Spleen (tissue), 7 donors: ENCODE results near the gene ABHD2.

Source experiments
- CTCF ChIP-seq, 11 experiments: fragments of 200-600 bp in 7 of 11; fragments of 450-650 bp in 4 of 11; sonication (generic) in 4 of 11; IDR thresholded peaks in 8 of 11; conservative IDR thresholded peaks in 3 of 11; 1 replicate in 7 of 11; 2 replicates in 4 of 11; pipeline versions ENCODE4 v1.4.0 to v1.8.0; 2016 to 2021; ENCODE audit warnings: antibody characterized with exemption in 11 of 11, inconsistent platforms in 4 of 11, mild to moderate bottlenecking in 1 of 11
- POLR2A ChIP-seq, 3 donors: fragments of 450-650 bp; IDR thresholded peaks; one replicate each; pipeline ENCODE4 v1.5.1; 2017; ENCODE audit warnings: antibody characterized with exemption in 3 of 3, mild to moderate bottlenecking in 1 of 3
- POLR2AphosphoS5 ChIP-seq, 3 donors: sonication (generic); formaldehyde crosslinking; IDR thresholded peaks; one replicate each; pipeline ENCODE4 v1.5.1; 2017; ENCODE audit warnings: antibody characterized with exemption in 3 of 3
- donor health status: DM: no; HTN: no; CAD: no; lungs with moderate emphysema.
- donor health status: DM: no; HTN: no; CAD: no.
- donor health status: DM: no; HTN: no; CAD: no.

DNA sequence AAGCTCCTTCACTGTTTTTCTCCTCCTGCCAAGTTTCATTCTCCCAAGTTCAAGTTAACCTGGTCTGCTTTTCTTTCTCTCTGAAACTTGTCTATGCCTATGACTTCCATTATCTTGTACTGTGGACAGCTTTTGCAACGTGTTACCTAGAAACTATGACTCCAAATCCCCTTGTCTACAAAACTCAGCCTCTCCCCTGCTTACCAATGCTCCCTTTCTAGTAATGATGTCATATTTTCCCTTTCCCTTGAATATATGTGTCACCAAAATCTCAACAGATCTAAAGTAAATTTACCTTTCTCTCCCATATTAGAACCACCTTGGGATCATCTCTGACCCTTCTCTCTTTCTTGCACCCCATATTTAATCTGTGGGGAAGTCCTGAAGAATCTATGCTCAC, 10.5 kb upstream of the ABHD2 start:
- TF ChIP-seq POLR2A (IDR thresholded peaks at IDR 0.05) (no peak), CTCF (IDR thresholded peaks at IDR 0.05 in 8 of 11, conservative IDR thresholded peaks at IDR 0.05 in 3 of 11) (no peak), POLR2AphosphoS5 (IDR thresholded peaks at IDR 0.05) (no peak)
